Kidney epithelial cell (primary cell): ENCODE results near the gene UCP3. TPM values are rescaled to one million over a fixed set of nuclear protein-coding genes. Genes with fewer than 3 reads are reported as not detected.

ENCODE experiments used
- DNase-seq: peaks from one replicate; pipeline ENCODE4 v3.0.0-alpha.2; 2010; ENCODE audit warnings: low read depth
- H3K27me3 ChIP-seq: 2 replicates; pipeline ENCODE4 v1.6.0; 2011; ENCODE audit warnings: low read length; ENCODE audit not compliant: control insufficient read depth, insufficient read depth
- H3K36me3 ChIP-seq: 2 replicates; pipeline ENCODE4 v1.5.1; 2011; ENCODE audit warnings: low read length; ENCODE audit not compliant: control insufficient read depth, insufficient read depth
- H3K4me3 ChIP-seq: 2 replicates; pipeline ENCODE4 v1.5.1; 2011; ENCODE audit warnings: low read depth, mild to moderate bottlenecking, control low read depth, low read length
- total RNA-seq: library from RNA; depleted of rRNA; stranded (reverse); fragments of >200 nt; gene quantifications from 2 replicates; pipeline ENCODE4 v1.2.3, GENCODE V29; 2015
- TF ChIP-seq, protein P1 (sequence below): IDR thresholded peaks from 2 replicates; pipeline ENCODE4 v1.5.1; 2011; ENCODE audit warnings: mild to moderate bottlenecking, moderate library complexity, low read length, control low read depth, inconsistent platforms; ENCODE audit not compliant: insufficient read depth, poor library complexity, severe bottlenecking

Gene UCP3
- total RNA-seq, 1 donor from 2014 or later: 0.84 TPM

- TF ChIP-seq, protein P1, sequence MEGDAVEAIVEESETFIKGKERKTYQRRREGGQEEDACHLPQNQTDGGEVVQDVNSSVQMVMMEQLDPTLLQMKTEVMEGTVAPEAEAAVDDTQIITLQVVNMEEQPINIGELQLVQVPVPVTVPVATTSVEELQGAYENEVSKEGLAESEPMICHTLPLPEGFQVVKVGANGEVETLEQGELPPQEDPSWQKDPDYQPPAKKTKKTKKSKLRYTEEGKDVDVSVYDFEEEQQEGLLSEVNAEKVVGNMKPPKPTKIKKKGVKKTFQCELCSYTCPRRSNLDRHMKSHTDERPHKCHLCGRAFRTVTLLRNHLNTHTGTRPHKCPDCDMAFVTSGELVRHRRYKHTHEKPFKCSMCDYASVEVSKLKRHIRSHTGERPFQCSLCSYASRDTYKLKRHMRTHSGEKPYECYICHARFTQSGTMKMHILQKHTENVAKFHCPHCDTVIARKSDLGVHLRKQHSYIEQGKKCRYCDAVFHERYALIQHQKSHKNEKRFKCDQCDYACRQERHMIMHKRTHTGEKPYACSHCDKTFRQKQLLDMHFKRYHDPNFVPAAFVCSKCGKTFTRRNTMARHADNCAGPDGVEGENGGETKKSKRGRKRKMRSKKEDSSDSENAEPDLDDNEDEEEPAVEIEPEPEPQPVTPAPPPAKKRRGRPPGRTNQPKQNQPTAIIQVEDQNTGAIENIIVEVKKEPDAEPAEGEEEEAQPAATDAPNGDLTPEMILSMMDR: no peak
- DNase-seq: no peak
Measured at GRCh38 chr11:74021998-74022397, 13.1 kb upstream of the UCP3 start.

GRCh38 chr11:74020539-74020938 lies 11.7 kb upstream of the UCP3 start:
- TF ChIP-seq, protein P1: no peak
- Histone ChIP-seq H3K4me3 (no peak overlapping the region), H3K27me3 (no peaks in the 10 kb centered on the region), H3K36me3 (no peaks in the 10 kb centered on the region)
- DNase-seq: no peak

More at GRCh38 chr11:74021998-74022397, 13.1 kb upstream of the UCP3 start:
- Histone ChIP-seq H3K36me3 (no peaks in the 10 kb centered on the region), H3K27me3 (no peaks in the 10 kb centered on the region), H3K4me3 (no peak overlapping the region)

- TF ChIP-seq, protein P1: no peak
- Histone ChIP-seq H3K4me3 (no peak overlapping the region), H3K27me3 (no peaks in the 10 kb centered on the region), H3K36me3 (no peaks in the 10 kb centered on the region)
- no peak for DNase-seq
Measured at GRCh38 chr11:74019860-74020259, 11.0 kb upstream of the UCP3 start.

- Histone ChIP-seq H3K4me3 (no peak overlapping the region), H3K27me3 (no peaks in the 10 kb centered on the region), H3K36me3 (no peaks in the 10 kb centered on the region)
- TF ChIP-seq, protein P1: no peak
- no peak for DNase-seq
Measured at GRCh38 chr11:74019104-74019738, 10.3 kb upstream of the UCP3 start.

GRCh38 chr11:74018331-74019005 lies 9.6 kb upstream of the UCP3 start:
- Histone ChIP-seq H3K4me3 (no peak overlapping the region), H3K36me3 (no peaks in the 10 kb centered on the region), H3K27me3 (no peaks in the 10 kb centered on the region)
- no peak for DNase-seq
- TF ChIP-seq, protein P1: no peak
